Gastroesophageal sphincter (tissue), 4 donors: Measurements from ENCODE around the gene YWHAH. TPM values are rescaled to one million over a fixed set of nuclear protein-coding genes. Genes with fewer than 3 reads are reported as not detected.
A peak's percentile ranks its signal among the peaks of the same experiment; 100 is the strongest.

ENCODE experiments used
- ATAC-seq: fragments of 150-250 bp; one replicate; pipeline ENCODE4 v1.9.1; 2016; ENCODE audit warnings: mild to moderate bottlenecking, moderate library complexity
- H3K27ac ChIP-seq, 4 donors: fragments of 200-600 bp; sonication (generic) in 3 of 4; 1 replicate in 3 of 4; 2 replicates in 1 of 4; pipeline ENCODE4 v1.5.1; 2016 to 2019
- H3K27me3 ChIP-seq: fragments of 200-600 bp; sonication (generic); one replicate; pipeline ENCODE4 v1.5.1; 2019
- H3K36me3 ChIP-seq, 2 donors: fragments of 200-600 bp; sonication (generic); one replicate each; pipeline ENCODE4 v1.5.1; 2019; ENCODE audit warnings: control low read depth in 1 of 2
- H3K4me1 ChIP-seq, 3 donors: fragments of 200-600 bp; sonication (generic); 1 replicate in 2 of 3; 2 replicates in 1 of 3; pipeline ENCODE4 v1.5.1; 2016 to 2019; ENCODE audit warnings: control low read depth in 2 of 3
- H3K4me3 ChIP-seq, 2 donors: fragments of 200-600 bp; sonication (generic); one replicate each; pipeline ENCODE4 v1.5.1; 2019; ENCODE audit warnings: mild to moderate bottlenecking in 1 of 2, moderate library complexity in 1 of 2
- H3K9me3 ChIP-seq, 3 donors: fragments of 200-600 bp; sonication (generic); one replicate each; pipeline ENCODE4 v1.5.1; 2017 to 2019; ENCODE audit warnings: control low read depth in 2 of 3
- CTCF ChIP-seq, 4 experiments: fragments of 200-600 bp in 2 of 4; fragments of 450-650 bp in 2 of 4; sonication (generic) in 1 of 4; IDR thresholded peaks; one replicate each; pipeline ENCODE4 v1.5.1; 2017 to 2019; ENCODE audit warnings: antibody characterized with exemption in 4 of 4, mild to moderate bottlenecking in 2 of 4, moderate library complexity in 2 of 4
- EP300 ChIP-seq: sonication (generic); formaldehyde crosslinking; IDR thresholded peaks from one replicate; pipeline ENCODE4 v1.6.1; 2017; ENCODE audit warnings: antibody characterized with exemption, mild to moderate bottlenecking
- POLR2A ChIP-seq, 2 donors: fragments of 450-650 bp; IDR thresholded peaks; one replicate each; pipeline ENCODE4 v1.6.1; 2017; ENCODE audit warnings: antibody characterized with exemption in 2 of 2, mild to moderate bottlenecking in 2 of 2, moderate library complexity in 1 of 2
- POLR2AphosphoS5 ChIP-seq: sonication (generic); formaldehyde crosslinking; IDR thresholded peaks from one replicate; pipeline ENCODE4 v1.6.1; 2017; ENCODE audit warnings: antibody characterized with exemption
- WGBS, 2 donors: methylation state at CpG; one replicate each; pipeline ENCODE4 v1.1.5; 2018; ENCODE audit warnings: low coverage in 1 of 2; 5-methylcytosine and 5-hydroxymethylcytosine counted together
- total RNA-seq, 4 donors: library from RNA; depleted of rRNA; stranded (reverse); fragments of >200 nt; gene quantifications; one replicate each; pipeline ENCODE4 v1.1.0, GENCODE V29; 2016

The YWHAH gene
- total RNA-seq, 4 donors from 2014 or later = 127 to 263 (median 169) TPM

GRCh38 chr22:31922534-31922933 is 21.8 kb upstream of the YWHAH start:
- no peaks in the 10 kb centered on the region for H3K9me3 ChIP-seq

GRCh38 chr22:31923136-31923535 is 21.2 kb upstream of the YWHAH start:
- H3K4me3 ChIP-seq = no peak overlapping the region
- 16 to 27% methylated on average over 2 to 5 of the region's 5 CpGs for WGBS, 2 donors
- peaks cover 0 to 11% (median 0%) of the 10 kb centered on the region in 3 donors for H3K4me1 ChIP-seq
- H3K9me3 ChIP-seq = no peaks in the 10 kb centered on the region
- H3K27ac ChIP-seq = no peak overlapping the region
- TF ChIP-seq POLR2A (IDR thresholded peaks at IDR 0.05) (no peak), CTCF (IDR thresholded peaks at IDR 0.05) (no peak), POLR2AphosphoS5 (no peak)
- H3K27me3 ChIP-seq = peaks cover 13% of the 10 kb centered on the region
- no peaks in the 10 kb centered on the region for H3K36me3 ChIP-seq
- ATAC-seq = peak; percentile 46

More at GRCh38 chr22:31922534-31922933, 21.8 kb upstream of the YWHAH start:
- Histone ChIP-seq H3K27ac (no peak overlapping the region), H3K4me3 (no peak overlapping the region), H3K4me1 (peaks cover 0 to 11% (median 0%) of the 10 kb centered on the region in 3 donors), H3K27me3 (peaks cover 13% of the 10 kb centered on the region), H3K36me3 (no peaks in the 10 kb centered on the region)
- TF ChIP-seq CTCF (IDR thresholded peaks at IDR 0.05) (no peak), EP300 (no peak), POLR2A (IDR thresholded peaks at IDR 0.05) (no peak), POLR2AphosphoS5 (no peak)
- WGBS, 2 donors = 69 to 93% methylated on average over 6 of the region's 6 CpGs
- ATAC-seq = no peak

- H3K4me3 ChIP-seq = no peak overlapping the region
These were observed 20.6 kb upstream of the YWHAH start for GRCh38 chr22:31923747-31924146.

GRCh38 chr22:31925056-31925455 is 19.3 kb upstream of the YWHAH start:
- H3K27ac ChIP-seq = no peak overlapping the region
- no peaks in the 10 kb centered on the region for H3K36me3 ChIP-seq
- H3K9me3 ChIP-seq = no peaks in the 10 kb centered on the region
- WGBS, 2 donors = 90 to 92% methylated on average over 1 of the region's 1 CpG
- no peak for ATAC-seq
- H3K4me1 ChIP-seq = peaks cover 0 to 11% (median 0%) of the 10 kb centered on the region in 3 donors
- TF ChIP-seq POLR2AphosphoS5 (no peak), EP300 (no peak), POLR2A (IDR thresholded peaks at IDR 0.05) (no peak), CTCF (IDR thresholded peaks at IDR 0.05) (no peak)
- peaks cover 13% of the 10 kb centered on the region for H3K27me3 ChIP-seq
- no peak overlapping the region for H3K4me3 ChIP-seq

More at GRCh38 chr22:31923747-31924146, 20.6 kb upstream of the YWHAH start:
- Histone ChIP-seq H3K36me3 (no peaks in the 10 kb centered on the region), H3K9me3 (no peaks in the 10 kb centered on the region), H3K27ac (no peak overlapping the region), H3K4me1 (peaks cover 0 to 11% (median 0%) of the 10 kb centered on the region in 3 donors), H3K27me3 (peaks cover 13% of the 10 kb centered on the region)
- WGBS, 2 donors = 100% methylated on average over 1 of the region's 2 CpGs; no CpG with 5 or more reads in 1 of the 2 donors
- ATAC-seq = no peak
- TF ChIP-seq POLR2AphosphoS5 = no peak
- TF ChIP-seq POLR2A (IDR thresholded peaks at IDR 0.05) = no peak
- TF ChIP-seq EP300 = no peak
- no peak for TF ChIP-seq CTCF (IDR thresholded peaks at IDR 0.05)

- Histone ChIP-seq H3K4me1 (peaks cover 0 to 11% (median 0%) of the 10 kb centered on the region in 3 donors), H3K27me3 (peaks cover 13% of the 10 kb centered on the region), H3K36me3 (no peaks in the 10 kb centered on the region), H3K27ac (no peak overlapping the region), H3K4me3 (no peak overlapping the region), H3K9me3 (no peaks in the 10 kb centered on the region)
- TF ChIP-seq CTCF (IDR thresholded peaks at IDR 0.05) (no peak), POLR2A (IDR thresholded peaks at IDR 0.05) (no peak), POLR2AphosphoS5 (no peak), EP300 (no peak)
- no peak for ATAC-seq
- 57 to 78% methylated on average over 1 of the region's 1 CpG for WGBS, 2 donors
These were observed 18.3 kb upstream of the YWHAH start for GRCh38 chr22:31926024-31926423.
